SK-N-SH treated with all-trans-retinoic acid at 6 μM for 48 hours (cell line): ENCODE data around the gene FILIP1.

ENCODE experiments used
- BACH2 ChIP-seq: fragments of 250-450 bp; sonication (Bioruptor Pico); IDR thresholded peaks from 2 replicates; pipeline ENCODE4 v1.9.0; 2021; ENCODE audit warnings: mild to moderate bottlenecking, borderline replicate concordance
- CSDC2 ChIP-seq: fragments of 250-450 bp; sonication (Bioruptor Pico); IDR thresholded peaks from 2 replicates; pipeline ENCODE4 v1.5.0; 2020; ENCODE audit warnings: mild to moderate bottlenecking, moderate library complexity
- ESRRG ChIP-seq: fragments of 250-450 bp; sonication (Bioruptor Pico); IDR thresholded peaks from 2 replicates; pipeline ENCODE4 v1.6.1; 2021; ENCODE audit warnings: mild to moderate bottlenecking
- GLIS3 ChIP-seq: fragments of 250-450 bp; sonication (Bioruptor Pico); IDR thresholded peaks from 2 replicates; pipeline ENCODE4 v1.5.0; 2020; ENCODE audit warnings: mild to moderate bottlenecking, moderate library complexity
- RARB ChIP-seq: fragments of 250-450 bp; sonication (Bioruptor Pico); IDR thresholded peaks from 2 replicates; pipeline ENCODE4 v1.8.0; 2021; ENCODE audit warnings: mild to moderate bottlenecking, moderate library complexity
- TCF4 ChIP-seq: fragments of 250-450 bp; sonication (Bioruptor Pico); IDR thresholded peaks from 2 replicates; pipeline ENCODE4 v1.8.0; 2021; ENCODE audit warnings: mild to moderate bottlenecking, moderate library complexity, borderline replicate concordance
- ZFP30 ChIP-seq: fragments of 450-650 bp; formaldehyde crosslinking; IDR thresholded peaks from 2 replicates; pipeline ENCODE4 v1.5.0; 2022; ENCODE audit warnings: mild to moderate bottlenecking, moderate library complexity
- ZNF565 ChIP-seq: fragments of 450-650 bp; formaldehyde crosslinking; conservative IDR thresholded peaks from 2 replicates; pipeline ENCODE4 v1.5.0; 2020; ENCODE audit warnings: low read depth, mild to moderate bottlenecking, moderate library complexity
- ZNF8 ChIP-seq: fragments of 450-650 bp; formaldehyde crosslinking; IDR thresholded peaks from 2 replicates; pipeline ENCODE4 v1.5.0; 2020; ENCODE audit warnings: mild to moderate bottlenecking, moderate library complexity
- TF ChIP-seq, protein P1 (sequence below): fragments of 250-450 bp; sonication (Bioruptor Pico); IDR thresholded peaks from 2 replicates; pipeline ENCODE4 v1.8.0; 2020; ENCODE audit warnings: mild to moderate bottlenecking, moderate library complexity, borderline replicate concordance
- TF ChIP-seq, protein P2 (sequence below): fragments of 250-450 bp; sonication (Bioruptor Pico); IDR thresholded peaks from 2 replicates; pipeline ENCODE4 v1.5.0; 2020; ENCODE audit warnings: mild to moderate bottlenecking, moderate library complexity

DNA sequence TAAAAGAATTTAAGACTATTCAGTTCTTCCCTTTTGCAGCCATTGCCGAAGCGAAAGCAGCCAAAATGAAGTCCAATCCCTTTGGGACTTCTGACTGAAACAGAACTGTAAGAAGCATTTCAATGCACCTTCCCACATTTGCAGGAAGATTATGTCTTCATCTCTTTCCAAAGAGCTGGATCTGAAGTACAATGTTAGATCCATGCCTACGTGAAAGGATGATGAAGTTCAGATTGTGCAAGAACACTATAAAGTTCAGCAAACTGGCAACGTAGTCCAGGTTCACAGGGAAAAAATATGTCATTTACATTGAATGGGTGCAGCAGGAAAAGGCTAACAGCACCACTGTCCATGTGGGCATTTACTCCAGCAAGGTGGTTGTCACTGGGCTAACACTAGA is 6.0 kb upstream of the FILIP1 start:
- TF ChIP-seq, protein P1, sequence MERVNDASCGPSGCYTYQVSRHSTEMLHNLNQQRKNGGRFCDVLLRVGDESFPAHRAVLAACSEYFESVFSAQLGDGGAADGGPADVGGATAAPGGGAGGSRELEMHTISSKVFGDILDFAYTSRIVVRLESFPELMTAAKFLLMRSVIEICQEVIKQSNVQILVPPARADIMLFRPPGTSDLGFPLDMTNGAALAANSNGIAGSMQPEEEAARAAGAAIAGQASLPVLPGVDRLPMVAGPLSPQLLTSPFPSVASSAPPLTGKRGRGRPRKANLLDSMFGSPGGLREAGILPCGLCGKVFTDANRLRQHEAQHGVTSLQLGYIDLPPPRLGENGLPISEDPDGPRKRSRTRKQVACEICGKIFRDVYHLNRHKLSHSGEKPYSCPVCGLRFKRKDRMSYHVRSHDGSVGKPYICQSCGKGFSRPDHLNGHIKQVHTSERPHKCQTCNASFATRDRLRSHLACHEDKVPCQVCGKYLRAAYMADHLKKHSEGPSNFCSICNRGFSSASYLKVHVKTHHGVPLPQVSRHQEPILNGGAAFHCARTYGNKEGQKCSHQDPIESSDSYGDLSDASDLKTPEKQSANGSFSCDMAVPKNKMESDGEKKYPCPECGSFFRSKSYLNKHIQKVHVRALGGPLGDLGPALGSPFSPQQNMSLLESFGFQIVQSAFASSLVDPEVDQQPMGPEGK (CRISPR knock-in tag) = no peak
- TF ChIP-seq ZFP30 (CRISPR knock-in tag) = no peak
- no peak for TF ChIP-seq ZNF565 (CRISPR knock-in tag)
- TF ChIP-seq, protein P2, sequence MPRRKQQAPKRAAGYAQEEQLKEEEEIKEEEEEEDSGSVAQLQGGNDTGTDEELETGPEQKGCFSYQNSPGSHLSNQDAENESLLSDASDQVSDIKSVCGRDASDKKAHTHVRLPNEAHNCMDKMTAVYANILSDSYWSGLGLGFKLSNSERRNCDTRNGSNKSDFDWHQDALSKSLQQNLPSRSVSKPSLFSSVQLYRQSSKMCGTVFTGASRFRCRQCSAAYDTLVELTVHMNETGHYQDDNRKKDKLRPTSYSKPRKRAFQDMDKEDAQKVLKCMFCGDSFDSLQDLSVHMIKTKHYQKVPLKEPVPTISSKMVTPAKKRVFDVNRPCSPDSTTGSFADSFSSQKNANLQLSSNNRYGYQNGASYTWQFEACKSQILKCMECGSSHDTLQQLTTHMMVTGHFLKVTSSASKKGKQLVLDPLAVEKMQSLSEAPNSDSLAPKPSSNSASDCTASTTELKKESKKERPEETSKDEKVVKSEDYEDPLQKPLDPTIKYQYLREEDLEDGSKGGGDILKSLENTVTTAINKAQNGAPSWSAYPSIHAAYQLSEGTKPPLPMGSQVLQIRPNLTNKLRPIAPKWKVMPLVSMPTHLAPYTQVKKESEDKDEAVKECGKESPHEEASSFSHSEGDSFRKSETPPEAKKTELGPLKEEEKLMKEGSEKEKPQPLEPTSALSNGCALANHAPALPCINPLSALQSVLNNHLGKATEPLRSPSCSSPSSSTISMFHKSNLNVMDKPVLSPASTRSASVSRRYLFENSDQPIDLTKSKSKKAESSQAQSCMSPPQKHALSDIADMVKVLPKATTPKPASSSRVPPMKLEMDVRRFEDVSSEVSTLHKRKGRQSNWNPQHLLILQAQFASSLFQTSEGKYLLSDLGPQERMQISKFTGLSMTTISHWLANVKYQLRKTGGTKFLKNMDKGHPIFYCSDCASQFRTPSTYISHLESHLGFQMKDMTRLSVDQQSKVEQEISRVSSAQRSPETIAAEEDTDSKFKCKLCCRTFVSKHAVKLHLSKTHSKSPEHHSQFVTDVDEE (CRISPR knock-in tag) = no peak
- no peak for TF ChIP-seq CSDC2 (CRISPR knock-in tag)
- no peak for TF ChIP-seq BACH2
- TF ChIP-seq ESRRG = no peak
- no peak for TF ChIP-seq GLIS3 (CRISPR knock-in tag)
- TF ChIP-seq RARB (CRISPR knock-in tag) = no peak
- TF ChIP-seq ZNF8 (CRISPR knock-in tag) = no peak
- TF ChIP-seq TCF4 (CRISPR knock-in tag) = no peak
